Activated T-cell treated with anti-CD3 and anti-CD28 coated beads for 4 hours (primary cell): Measurements from ENCODE around the gene MAST4.

Experiments used
- DNase-seq: peaks from one replicate; pipeline ENCODE4 v3.0.0-alpha.2; 2020

Gene MAST4

GRCh38 chr5:66704790-66705425 lies 108.7 kb downstream of the MAST4 start:
- DNase-seq: no peak

- no peak for DNase-seq
These were observed 112.2 kb downstream of the MAST4 start for GRCh38 chr5:66708368-66708767.

- DNase-seq: no peak
These were observed 114.4 kb downstream of the MAST4 start for GRCh38 chr5:66710557-66711088.

GRCh38 chr5:66713998-66714397 lies 117.8 kb downstream of the MAST4 start:
- no peak for DNase-seq

- no peak for DNase-seq
These were observed 121.5 kb downstream of the MAST4 start for GRCh38 chr5:66717455-66718373.

GRCh38 chr5:66718374-66719002 lies 122.3 kb downstream of the MAST4 start:
- DNase-seq: no peak

- DNase-seq: no peak
These were observed 124.6 kb downstream of the MAST4 start for GRCh38 chr5:66720780-66721179.

GRCh38 chr5:66722686-66723085 lies 126.5 kb downstream of the MAST4 start:
- no peak for DNase-seq

- DNase-seq: no peak
These were observed 128.4 kb downstream of the MAST4 start for GRCh38 chr5:66724349-66725139.

- no peak for DNase-seq
These were observed 131.4 kb downstream of the MAST4 start for GRCh38 chr5:66727630-66728029.

GRCh38 chr5:66728049-66728448 lies 131.9 kb downstream of the MAST4 start:
- no peak for DNase-seq

- DNase-seq: no peak
These were observed 140.9 kb downstream of the MAST4 start for GRCh38 chr5:66737096-66737495.

- no peak for DNase-seq
These were observed 141.9 kb downstream of the MAST4 start for GRCh38 chr5:66738136-66738535.

GRCh38 chr5:66739021-66739420 lies 142.8 kb downstream of the MAST4 start:
- DNase-seq: no peak

GRCh38 chr5:66739951-66740350 lies 143.8 kb downstream of the MAST4 start:
- no peak for DNase-seq

- DNase-seq: no peak
These were observed 145.2 kb downstream of the MAST4 start for GRCh38 chr5:66741394-66741793.

GRCh38 chr5:66742083-66742895 lies 146.1 kb downstream of the MAST4 start:
- DNase-seq: no peak

GRCh38 chr5:66742896-66743247 lies 146.7 kb downstream of the MAST4 start:
- no peak for DNase-seq

GRCh38 chr5:66743344-66743743 lies 147.2 kb downstream of the MAST4 start:
- no peak for DNase-seq

- no peak for DNase-seq
These were observed 147.8 kb downstream of the MAST4 start for GRCh38 chr5:66744040-66744439.

- no peak for DNase-seq
These were observed 149.1 kb downstream of the MAST4 start for GRCh38 chr5:66745297-66745696.

GRCh38 chr5:66747607-66748006 lies 151.4 kb downstream of the MAST4 start:
- DNase-seq: no peak
